Psoas muscle (tissue), 8 donors: Measurements from ENCODE around the gene SERINC2. TPM values are rescaled to one million over a fixed set of nuclear protein-coding genes. Genes with fewer than 3 reads are reported as not detected.
"Not testable (repeated sequence)": the region's sequence is repeated elsewhere in the genome, so short reads cannot be mapped to it uniquely, and the experiment has no call there.

Source experiments
- ATAC-seq, 4 donors: fragments of 200-7000 bp; cut with Tn5 transposase; one replicate each; pipeline ENCODE4 v1.9.1; 2020; ENCODE audit warnings: moderate library complexity in 3 of 4, mild to moderate bottlenecking in 2 of 4
- DNase-seq, 2 donors: peaks; one replicate each; pipeline ENCODE4 v3.0.0-alpha.2; 2020
- H3K27ac ChIP-seq: fragments of 200-600 bp; one replicate; pipeline ENCODE4 v1.8.0; 2022
- H3K27me3 ChIP-seq, 3 donors: fragments of 200-600 bp in 1 of 3; one replicate each; pipeline versions ENCODE4 v1.6.1 to v1.8.0; 2013 to 2022; ENCODE audit warnings: low read length in 2 of 3, mild to moderate bottlenecking in 2 of 3, moderate library complexity in 1 of 3; ENCODE audit not compliant: insufficient read depth in 3 of 3
- H3K36me3 ChIP-seq, 2 donors: fragments of 200-600 bp in 1 of 2; one replicate each; pipeline versions ENCODE4 v1.6.1 to v1.8.0; 2013 to 2022; ENCODE audit warnings: low read depth in 1 of 2, mild to moderate bottlenecking in 1 of 2, moderate library complexity in 1 of 2; ENCODE audit not compliant: insufficient read depth in 1 of 2
- H3K4me1 ChIP-seq: fragments of 200-600 bp; one replicate; pipeline ENCODE4 v1.8.0; 2022
- H3K4me3 ChIP-seq: fragments of 200-600 bp; one replicate; pipeline ENCODE4 v1.8.0; 2022; ENCODE audit warnings: mild to moderate bottlenecking
- H3K9me3 ChIP-seq: fragments of 200-600 bp; one replicate; pipeline ENCODE4 v1.8.0; 2022
- whole genome bisulfite sequencing, 3 donors: extraction: QIAGEN DNeasy Blood & Tissue Kit; methylation state at CpG; one replicate each; pipeline versions ENCODE4 v1.1.6 to v1.1.7; 2013; 5-methylcytosine and 5-hydroxymethylcytosine counted together
- intact Hi-C, 2 donors: fragments of 100-400 bp; cut with DNase I; formaldehyde crosslinking; loops; one replicate each; pipeline versions ENCODE4 v1.11.0 to v1.14.2; 2022
- polyA plus RNA-seq, 3 donors: library from polyadenylated mRNA; stranded (reverse); fragments of 200-250 nt; gene quantifications; one replicate each; pipeline ENCODE4 v1.2.3, GENCODE V29; 2013
- total RNA-seq, 4 donors: library from RNA; stranded (reverse); fragmentation: NEBNext Ultra II Directional in 2 of 4; extraction: Animal tissue kit (Norgen Biotek cat#: 25700) in 2 of 4; gene quantifications; one replicate each; pipeline versions ENCODE4 v1.2.1 to v1.2.4, GENCODE V29; 2021 to 2023
- TF ChIP-seq, protein P1 (sequence below): fragments of 200-600 bp; IDR thresholded peaks from one replicate; pipeline ENCODE4 v1.8.0; 2022; ENCODE audit warnings: antibody characterized with exemption
- donor health status: healthy with polysubstance abuse.
- donor health status: DM: no; HTN: no; CAD: no; lungs with moderate emphysema.
- donor health status: Bipolar disorder and iron deficiency.
- donor health status: healthy.
- donor health status: DM: yes; HTN: yes; CAD: no.
- donor health status: DM: no; HTN: no; CAD: no.
- donor health status: DM: no; HTN: no; CAD: no.
- donor health status: DM: yes; HTN: yes; CAD: no.

Gene SERINC2
- total and polyA plus RNA-seq, 7 donors, result 13.4 to 93.4 (median 33.5) TPM

DNA sequence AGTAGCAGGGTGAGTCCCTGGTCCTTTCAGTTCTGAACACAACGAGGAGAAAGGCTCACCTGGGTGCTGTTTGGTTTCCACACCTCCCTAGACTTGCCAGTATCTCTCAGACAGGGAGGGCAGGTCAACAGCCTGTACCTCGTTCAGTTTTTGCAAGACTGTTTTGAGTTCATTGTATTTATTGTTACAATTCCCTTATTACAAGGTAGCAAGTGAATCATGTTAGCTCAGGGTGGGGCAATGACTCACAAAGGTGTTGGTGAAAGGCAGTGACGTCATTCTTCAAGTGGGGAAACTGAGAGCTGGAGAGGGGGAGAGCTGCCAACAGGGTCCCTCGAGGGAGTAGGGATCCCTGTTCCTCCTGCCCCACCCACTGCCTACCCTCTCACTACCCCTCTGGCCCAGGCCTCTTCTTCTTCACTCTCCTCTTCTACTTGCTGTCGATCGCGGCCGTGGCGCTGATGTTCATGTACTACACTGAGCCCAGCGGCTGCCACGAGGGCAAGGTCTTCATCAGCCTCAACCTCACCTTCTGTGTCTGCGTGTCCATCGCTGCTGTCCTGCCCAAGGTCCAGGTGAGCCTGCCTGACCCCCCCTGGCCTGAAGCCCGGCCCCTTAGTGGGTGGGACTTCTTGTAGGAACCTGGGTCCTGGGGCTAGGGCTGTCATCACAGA lies 13.4 kb downstream of the SERINC2 start:
- no peak overlapping the region for H3K4me3 ChIP-seq
- H3K9me3 ChIP-seq, result no peaks in the 10 kb centered on the region
- DNase-seq, result no peak
- no peak overlapping the region for H3K27ac ChIP-seq
- 81 to 83% (median 82%) methylated on average over 14 of the region's 14 CpGs for WGBS, 3 donors
- TF ChIP-seq, protein P1, sequence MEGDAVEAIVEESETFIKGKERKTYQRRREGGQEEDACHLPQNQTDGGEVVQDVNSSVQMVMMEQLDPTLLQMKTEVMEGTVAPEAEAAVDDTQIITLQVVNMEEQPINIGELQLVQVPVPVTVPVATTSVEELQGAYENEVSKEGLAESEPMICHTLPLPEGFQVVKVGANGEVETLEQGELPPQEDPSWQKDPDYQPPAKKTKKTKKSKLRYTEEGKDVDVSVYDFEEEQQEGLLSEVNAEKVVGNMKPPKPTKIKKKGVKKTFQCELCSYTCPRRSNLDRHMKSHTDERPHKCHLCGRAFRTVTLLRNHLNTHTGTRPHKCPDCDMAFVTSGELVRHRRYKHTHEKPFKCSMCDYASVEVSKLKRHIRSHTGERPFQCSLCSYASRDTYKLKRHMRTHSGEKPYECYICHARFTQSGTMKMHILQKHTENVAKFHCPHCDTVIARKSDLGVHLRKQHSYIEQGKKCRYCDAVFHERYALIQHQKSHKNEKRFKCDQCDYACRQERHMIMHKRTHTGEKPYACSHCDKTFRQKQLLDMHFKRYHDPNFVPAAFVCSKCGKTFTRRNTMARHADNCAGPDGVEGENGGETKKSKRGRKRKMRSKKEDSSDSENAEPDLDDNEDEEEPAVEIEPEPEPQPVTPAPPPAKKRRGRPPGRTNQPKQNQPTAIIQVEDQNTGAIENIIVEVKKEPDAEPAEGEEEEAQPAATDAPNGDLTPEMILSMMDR, result no peak
- no peak for ATAC-seq
- peaks cover 0 to 18% of the 10 kb centered on the region in 2 donors for H3K36me3 ChIP-seq
- H3K4me1 ChIP-seq, result peaks cover 11% of the 10 kb centered on the region
- no peaks in the 10 kb centered on the region for H3K27me3 ChIP-seq
- intact Hi-C loops, result loop anchor here in 1 of 2 donors (10.0 kb wide), 1 partner anchor 118 kb away; no protein-coding TSS in a partner anchor

DNA sequence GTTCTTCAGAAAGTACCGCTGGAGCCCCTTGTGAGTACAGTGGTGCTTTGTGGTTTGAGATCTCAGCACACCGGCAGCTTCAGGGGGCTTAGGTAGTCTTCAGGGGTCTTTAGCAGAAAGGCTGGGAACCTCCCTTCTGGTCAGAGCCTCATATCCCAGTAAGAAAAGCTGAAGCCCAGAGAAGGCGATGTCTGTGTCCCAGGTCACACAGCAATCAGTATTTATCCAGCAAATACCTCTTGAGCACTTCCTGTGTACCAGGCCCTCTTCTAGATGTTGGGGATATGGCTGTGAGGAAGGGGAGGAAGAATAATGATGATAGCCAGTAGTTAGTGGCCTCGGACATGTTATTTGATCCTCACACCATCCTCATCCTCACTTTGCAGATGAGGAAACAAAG lies 14.3 kb downstream of the SERINC2 start:
- Histone ChIP-seq H3K9me3 (no peaks in the 10 kb centered on the region), H3K4me3 (no peak overlapping the region), H3K36me3 (peaks cover 0 to 18% of the 10 kb centered on the region in 2 donors), H3K27me3 (no peaks in the 10 kb centered on the region), H3K27ac (no peak overlapping the region), H3K4me1 (peaks cover 2% of the 10 kb centered on the region)
- intact Hi-C loops, result loop anchor here in 1 of 2 donors (10.0 kb wide), 1 partner anchor 117 kb away; no protein-coding TSS in a partner anchor
- 91 to 96% (median 92%) methylated on average over 4 of the region's 4 CpGs for WGBS, 3 donors
- ATAC-seq (no peak), DNase-seq (no peak)
- TF ChIP-seq, protein P1, result no peak

DNA sequence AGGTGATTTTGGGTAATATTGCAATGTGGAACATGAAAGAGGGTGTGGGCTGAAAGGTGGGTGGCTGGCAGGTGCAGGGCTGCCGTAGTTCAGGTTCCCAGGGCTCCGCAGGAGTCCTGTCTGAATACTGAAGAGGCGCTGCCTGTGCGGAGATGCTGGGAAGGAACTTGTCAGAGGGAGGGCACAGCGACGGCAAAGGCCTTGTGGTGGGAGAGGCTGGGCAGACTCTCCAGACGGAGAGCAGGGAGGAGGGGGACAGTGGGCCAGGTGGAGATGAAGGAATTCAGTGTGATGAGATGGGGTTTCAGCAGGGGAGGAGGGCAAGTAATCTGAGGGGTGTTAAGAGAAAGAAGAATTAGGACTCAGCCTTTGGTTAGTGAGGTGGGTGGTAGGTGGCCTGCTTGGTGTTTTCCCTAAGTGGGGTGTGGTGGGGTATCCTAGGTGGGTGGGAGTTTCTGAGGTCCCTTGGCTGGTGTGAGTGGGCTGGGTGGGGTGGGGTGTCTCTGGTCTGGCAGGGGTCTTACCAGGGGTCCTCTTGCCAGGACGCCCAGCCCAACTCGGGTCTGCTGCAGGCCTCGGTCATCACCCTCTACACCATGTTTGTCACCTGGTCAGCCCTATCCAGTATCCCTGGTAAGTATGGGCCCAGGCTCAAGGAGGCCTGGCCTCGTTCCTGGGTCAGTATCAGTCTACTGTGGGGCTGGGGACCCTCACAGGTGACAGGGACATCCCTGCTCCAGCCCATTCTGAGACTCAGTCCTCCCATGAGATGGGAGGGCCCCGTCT lies 15.6 kb downstream of the SERINC2 start:
- peaks cover 0 to 18% of the 10 kb centered on the region in 2 donors for H3K36me3 ChIP-seq

DNA sequence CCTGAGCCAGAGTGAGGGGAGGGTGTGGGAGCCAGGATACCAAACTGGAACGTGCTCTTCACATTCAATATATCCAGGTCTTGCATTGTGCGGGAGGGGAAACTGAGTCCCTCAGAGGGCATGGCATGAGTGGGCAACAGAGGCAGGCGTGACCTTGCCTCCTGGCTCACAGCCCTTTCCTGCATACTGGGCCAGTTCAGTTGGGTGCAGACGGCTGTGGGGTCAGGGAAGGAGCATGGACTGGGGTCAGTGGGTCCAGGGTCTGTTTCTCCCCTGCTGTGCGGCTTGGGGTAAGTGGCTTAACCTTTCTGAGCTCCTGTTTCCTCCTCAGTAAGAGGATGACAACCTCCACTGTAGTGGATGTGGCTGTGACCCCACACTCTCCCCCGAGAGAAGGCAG lies 16.6 kb downstream of the SERINC2 start:
- Histone ChIP-seq H3K27me3 (no peaks in the 10 kb centered on the region), H3K9me3 (no peaks in the 10 kb centered on the region), H3K4me1 (no peaks in the 10 kb centered on the region), H3K36me3 (peaks cover 0 to 18% of the 10 kb centered on the region in 2 donors), H3K4me3 (no peak overlapping the region), H3K27ac (no peak overlapping the region)
- DNase-seq (no peak), ATAC-seq (no peak)
- TF ChIP-seq, protein P1, result no peak
- 88 to 94% (median 93%) methylated on average over 6 of the region's 6 CpGs for WGBS, 3 donors
- intact Hi-C loops, result loop anchor here in 1 of 2 donors (10.0 kb wide), 1 partner anchor 115 kb away; no protein-coding TSS in a partner anchor

More for the DNA sequence above, 15.6 kb downstream of the SERINC2 start:
- intact Hi-C loops, result loop anchor here in 1 of 2 donors (10.0 kb wide), 1 partner anchor 116 kb away; no protein-coding TSS in a partner anchor
- Histone ChIP-seq H3K9me3 (no peaks in the 10 kb centered on the region), H3K4me3 (no peak overlapping the region), H3K27me3 (no peaks in the 10 kb centered on the region), H3K27ac (no peak overlapping the region), H3K4me1 (no peaks in the 10 kb centered on the region)
- ATAC-seq, result no peak
- TF ChIP-seq, protein P1, result no peak
- 93 to 96% (median 94%) methylated on average over 12 of the region's 12 CpGs for WGBS, 3 donors
- DNase-seq, result no peak

DNA sequence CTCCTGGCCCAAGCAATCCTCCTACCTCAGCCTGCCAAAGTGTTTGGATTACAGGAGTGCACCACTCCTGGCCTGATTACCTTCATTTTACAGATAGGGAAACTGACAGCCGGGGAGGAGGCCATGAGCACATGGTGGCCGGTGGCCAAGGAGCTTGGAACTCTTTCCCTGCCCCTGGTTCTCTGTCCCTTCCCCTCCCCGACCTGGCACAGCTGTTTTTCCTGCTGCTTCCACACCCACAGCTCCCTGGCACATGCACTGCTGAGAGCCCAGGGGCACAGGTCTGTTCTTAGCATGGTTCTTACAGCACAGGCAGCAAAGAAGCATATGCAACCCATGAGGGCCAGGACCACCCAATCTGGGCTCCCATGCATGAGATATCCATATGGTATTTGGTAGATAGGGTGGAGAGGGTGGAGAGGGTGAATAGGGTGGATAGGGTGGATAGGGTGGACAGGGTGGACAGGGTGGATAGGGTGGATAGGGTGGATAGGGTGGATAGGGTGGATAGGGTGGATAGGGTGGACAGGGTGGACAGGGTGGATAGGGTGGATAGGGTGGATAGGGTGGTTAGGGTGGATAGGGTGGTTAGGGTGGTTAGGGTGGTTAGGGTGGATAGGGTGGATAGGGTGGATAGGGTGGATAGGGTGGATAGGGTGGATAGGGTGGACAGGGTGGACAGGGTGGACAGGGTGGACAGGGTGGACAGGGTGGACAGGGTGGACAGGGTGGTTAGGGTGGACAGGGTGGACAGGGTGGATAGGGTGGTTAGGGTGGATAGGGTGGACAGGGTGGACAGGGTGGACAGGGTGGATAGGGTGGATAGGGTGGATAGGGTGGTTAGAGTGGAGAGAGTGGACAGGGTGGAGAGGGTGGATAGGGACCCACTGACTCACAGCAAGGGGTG lies 18.6 kb downstream of the SERINC2 start:
- H3K9me3 ChIP-seq, H3K4me3 ChIP-seq, intact Hi-C loops, H3K4me1 ChIP-seq, ATAC-seq, DNase-seq, H3K27me3 ChIP-seq, H3K27ac ChIP-seq: not testable (repeated sequence)
- peaks cover 0 to 15% of the 10 kb centered on the region in 2 donors for H3K36me3 ChIP-seq
- WGBS, 3 donors, result 42 to 69% (median 43%) methylated on average over 3 of the region's 3 CpGs
